Measurements from ENCODE around the gene SNAPC2.

- TF ChIP-seq EZH2 (IDR thresholded peaks at IDR 0.05; ENCODE audit: insufficient read depth, low read length) = no peak
- no peak for TF ChIP-seq CTCF (IDR thresholded peaks at IDR 0.05; ENCODE audit: insufficient read depth, low read depth, low read length)
Measured at GRCh38 chr19:7901337-7901736, 18.8 kb upstream of the SNAPC2 start.

Data from astrocyte (in vitro differentiated cells and primary cell).